Neuronal stem cell (in vitro differentiated cells): ENCODE data around the gene PARD3B.
A peak's percentile ranks its signal among the peaks of the same experiment; 100 is the strongest.

Source experiments
- DNase-seq: peaks from one replicate; pipeline ENCODE4 v3.0.0-alpha.2; 2013; ENCODE audit warnings: low spot score
- H2AFZ ChIP-seq: one replicate; pipeline ENCODE4 v1.6.1; 2013; ENCODE audit warnings: mild to moderate bottlenecking, low read length, inconsistent platforms
- H2AK5ac ChIP-seq: 2 replicates; pipeline ENCODE4 v1.6.1; 2013; ENCODE audit warnings: low read depth, mild to moderate bottlenecking, inconsistent platforms, low read length, moderate library complexity, mixed read lengths
- H2BK120ac ChIP-seq: 2 replicates; pipeline ENCODE4 v1.6.1; 2013; ENCODE audit warnings: low read depth, mild to moderate bottlenecking, inconsistent platforms, low read length, moderate library complexity, mixed read lengths
- H2BK12ac ChIP-seq: one replicate; pipeline ENCODE4 v1.6.1; 2013; ENCODE audit warnings: low read length, inconsistent platforms
- H2BK15ac ChIP-seq: 2 replicates; pipeline ENCODE4 v1.6.1; 2013; ENCODE audit warnings: mild to moderate bottlenecking, low read length, inconsistent platforms, mixed read lengths
- H2BK5ac ChIP-seq: one replicate; pipeline ENCODE4 v1.6.1; 2013; ENCODE audit warnings: inconsistent platforms, mild to moderate bottlenecking, low read length, moderate library complexity
- H3K14ac ChIP-seq: one replicate; pipeline ENCODE4 v1.6.1; 2013; ENCODE audit warnings: low read length, inconsistent platforms
- H3K18ac ChIP-seq: 2 replicates; pipeline ENCODE4 v1.6.1; 2013; ENCODE audit warnings: low read length, inconsistent platforms
- H3K23ac ChIP-seq: 2 replicates; pipeline ENCODE4 v1.6.1; 2013; ENCODE audit warnings: low read depth, mild to moderate bottlenecking, mixed read lengths, low read length, inconsistent platforms; ENCODE audit not compliant: poor library complexity
- H3K27ac ChIP-seq: replicated peaks from 3 replicates; pipeline ENCODE4 v1.5.1; 2013; ENCODE audit warnings: low read length, inconsistent platforms
- H3K27me3 ChIP-seq, 3 experiments: 2 replicates each; pipeline ENCODE4 v1.6.1; 2013; ENCODE audit warnings: low read length in 3 of 3, mild to moderate bottlenecking in 2 of 3, inconsistent platforms in 1 of 3, low read depth in 1 of 3, mixed read lengths in 1 of 3, moderate library complexity in 1 of 3; ENCODE audit not compliant: control insufficient read depth in 3 of 3, insufficient read depth in 3 of 3
- H3K36me3 ChIP-seq, 2 donors: replicated peaks in 1 of 2; 2 replicates each; pipeline ENCODE4 v1.6.1; 2013; ENCODE audit warnings: low read length in 2 of 2; ENCODE audit not compliant: control insufficient read depth in 2 of 2, insufficient read depth in 2 of 2
- H3K4ac ChIP-seq: 2 replicates; pipeline ENCODE4 v1.6.1; 2013; ENCODE audit warnings: inconsistent platforms, mild to moderate bottlenecking, low read length, moderate library complexity
- H3K4me1 ChIP-seq, 2 donors: 1 replicate in 1 of 2; 2 replicates in 1 of 2; pipeline ENCODE4 v1.6.1; 2013; ENCODE audit warnings: low read length in 2 of 2, low read depth in 1 of 2; ENCODE audit not compliant: control insufficient read depth in 2 of 2, insufficient read depth in 1 of 2
- H3K4me2 ChIP-seq: one replicate; pipeline ENCODE4 v1.6.1; 2013; ENCODE audit warnings: mild to moderate bottlenecking, low read length, inconsistent platforms; ENCODE audit not compliant: insufficient read depth, poor library complexity, severe bottlenecking
- H3K4me3 ChIP-seq, 2 donors: 2 replicates each; pipeline ENCODE4 v1.5.1; 2013; ENCODE audit warnings: low read length in 2 of 2, mild to moderate bottlenecking in 2 of 2, inconsistent platforms in 1 of 2, moderate library complexity in 1 of 2
- H3K79me1 ChIP-seq: one replicate; pipeline ENCODE4 v1.6.1; 2013; ENCODE audit warnings: low read depth, mild to moderate bottlenecking, inconsistent platforms, low read length, moderate library complexity
- H3K9ac ChIP-seq: one replicate; pipeline ENCODE4 v1.6.1; 2013; ENCODE audit warnings: mild to moderate bottlenecking, low read depth, low read length, inconsistent platforms; ENCODE audit not compliant: poor library complexity
- H3K9me3 ChIP-seq, 2 donors: replicated peaks in 1 of 2; 2 replicates each; pipeline versions ENCODE3 to v1.6.1; 2013; ENCODE audit warnings: low read length in 2 of 2, mild to moderate bottlenecking in 2 of 2, inconsistent platforms in 1 of 2, low read depth in 1 of 2, mixed read lengths in 1 of 2, moderate library complexity in 1 of 2; ENCODE audit not compliant: control insufficient read depth in 2 of 2, insufficient read depth in 1 of 2
- H4K8ac ChIP-seq: one replicate; pipeline ENCODE4 v1.6.1; 2013; ENCODE audit warnings: low read depth, mild to moderate bottlenecking, inconsistent platforms, low read length, moderate library complexity
- H4K91ac ChIP-seq: one replicate; pipeline ENCODE4 v1.6.1; 2013; ENCODE audit warnings: low read length, low read depth, mild to moderate bottlenecking, inconsistent platforms; ENCODE audit not compliant: poor library complexity
- WGBS, 2 donors: extraction: QIAGEN DNeasy Blood & Tissue Kit; methylation state at CpG; one replicate each; pipeline ENCODE4 v1.1.7; 2013; ENCODE audit warnings: missing lambda C conversion rate in 2 of 2, mixed read lengths in 1 of 2; ENCODE audit not compliant: insufficient read length in 2 of 2, insufficient replicate concordance in 1 of 2; ENCODE audit errors: extremely low coverage in 2 of 2; 5-methylcytosine and 5-hydroxymethylcytosine counted together

Gene PARD3B

GRCh38 chr2:205041472-205042130, 496.3 kb downstream of the PARD3B start:
- no peak overlapping the region for H4K8ac ChIP-seq
- no peak overlapping the region for H4K91ac ChIP-seq
- WGBS, 2 donors: 100% methylated on average over 1 of the region's 5 CpGs; no CpG with 5 or more reads in 1 of the 2 donors
- no peak overlapping the region for H3K23ac ChIP-seq
- H2BK12ac ChIP-seq: no peak overlapping the region
- H3K4ac ChIP-seq: no peak overlapping the region
- H3K14ac ChIP-seq: no peak overlapping the region
- no peak overlapping the region for H2AFZ ChIP-seq
- no peaks in the 10 kb centered on the region for H3K27me3 ChIP-seq
- DNase-seq: no peak
- no peak overlapping the region for H2BK120ac ChIP-seq
- H2BK15ac ChIP-seq: no peak overlapping the region
- no peaks in the 10 kb centered on the region for H3K36me3 ChIP-seq
- no peak overlapping the region for H2AK5ac ChIP-seq
- no peak overlapping the region for H3K4me3 ChIP-seq
- peaks cover 0 to 3% of the 10 kb centered on the region in 2 donors for H3K4me1 ChIP-seq
- no peak overlapping the region for H3K9ac ChIP-seq
- no peaks in the 10 kb centered on the region for H3K79me1 ChIP-seq
- no peak overlapping the region for H3K18ac ChIP-seq
- no peak overlapping the region for H2BK5ac ChIP-seq
- H3K27ac ChIP-seq: no peak overlapping the region
- H3K9me3 ChIP-seq: peaks cover 0 to 3% of the 10 kb centered on the region in 2 donors
- no peak overlapping the region for H3K4me2 ChIP-seq

DNA sequence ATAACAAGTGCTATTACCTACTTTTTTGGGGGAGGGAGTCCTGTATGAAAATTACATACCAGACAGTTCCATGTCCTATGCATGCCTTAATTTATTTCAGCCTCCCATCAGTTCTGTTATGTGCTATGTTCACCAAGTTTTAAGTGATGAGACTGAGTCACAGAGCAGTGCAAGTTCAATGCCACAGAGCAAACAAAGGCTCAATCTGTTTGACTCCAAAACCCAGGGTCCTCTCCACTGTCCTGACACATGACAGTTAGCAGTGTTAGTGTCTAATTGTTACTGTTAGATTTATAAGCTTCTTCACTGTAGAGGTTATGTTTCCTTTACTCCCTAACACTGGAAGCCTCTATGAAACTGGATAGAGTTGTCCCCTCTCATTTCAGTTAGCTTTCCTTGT, 498.0 kb downstream of the PARD3B start:
- Histone ChIP-seq H3K79me1 (no peaks in the 10 kb centered on the region), H3K9ac (no peak overlapping the region), H3K4me1 (peaks cover 3 to 12% of the 10 kb centered on the region in 2 donors), H2AK5ac (no peak overlapping the region), H2BK120ac (no peak overlapping the region), H4K8ac (no peak overlapping the region), H3K4me3 (no peak overlapping the region), H3K9me3 (peaks cover 0 to 3% of the 10 kb centered on the region in 2 donors), H2BK12ac (no peak overlapping the region), H3K23ac (no peak overlapping the region), H3K4ac (no peak overlapping the region), H2AFZ (no peak overlapping the region), H2BK15ac (no peak overlapping the region), H3K18ac (no peak overlapping the region), H4K91ac (no peak overlapping the region), H3K36me3 (no peaks in the 10 kb centered on the region), H3K27me3 (no peaks in the 10 kb centered on the region), H3K27ac (no peak overlapping the region), H3K14ac (no peak overlapping the region), H3K4me2 (no peak overlapping the region), H2BK5ac (no peak overlapping the region)
- no peak for DNase-seq

DNA sequence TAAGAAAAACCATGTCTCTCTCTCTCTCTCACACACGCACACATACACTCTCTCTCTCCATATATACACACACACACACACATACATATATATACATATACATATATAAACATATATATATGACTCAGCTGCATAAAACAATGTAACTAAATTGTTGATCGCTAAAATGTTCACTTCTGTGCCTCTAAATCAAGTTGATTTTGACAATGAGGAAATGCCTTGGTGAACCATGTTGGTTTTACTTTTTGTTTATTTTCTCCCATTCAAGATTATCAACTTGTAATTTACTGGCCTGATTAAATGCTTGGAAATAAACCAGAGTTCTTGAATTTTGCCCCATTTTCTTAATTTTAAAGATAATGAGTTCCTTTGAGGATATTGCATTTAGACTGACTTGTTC, 500.4 kb downstream of the PARD3B start:
- H2BK12ac ChIP-seq: no peak overlapping the region
- no peak overlapping the region for H3K14ac ChIP-seq
- H4K8ac ChIP-seq: no peak overlapping the region
- H2BK15ac ChIP-seq: no peak overlapping the region
- H3K4me3 ChIP-seq: no peak overlapping the region
- H3K23ac ChIP-seq: no peak overlapping the region
- H2BK120ac ChIP-seq: no peak overlapping the region
- H2AK5ac ChIP-seq: no peak overlapping the region
- WGBS, 2 donors: 100% methylated on average over 1 of the region's 2 CpGs
- H3K4me2 ChIP-seq: no peak overlapping the region
- H3K9me3 ChIP-seq: peaks cover 0 to 10% of the 10 kb centered on the region in 2 donors
- H3K4ac ChIP-seq: no peak overlapping the region
- H3K27ac ChIP-seq: no peak overlapping the region
- H3K9ac ChIP-seq: no peak overlapping the region
- H3K18ac ChIP-seq: no peak overlapping the region
- no peak overlapping the region for H2AFZ ChIP-seq
- H4K91ac ChIP-seq: no peak overlapping the region
- H3K27me3 ChIP-seq: peaks cover 0 to 3% (median 0%) of the 10 kb centered on the region in 3 experiments
- H3K79me1 ChIP-seq: no peaks in the 10 kb centered on the region
- H3K4me1 ChIP-seq: peaks cover 3 to 12% of the 10 kb centered on the region in 2 donors
- H3K36me3 ChIP-seq: no peaks in the 10 kb centered on the region
- no peak for DNase-seq
- no peak overlapping the region for H2BK5ac ChIP-seq

GRCh38 chr2:205047273-205047839, 502.1 kb downstream of the PARD3B start:
- H2BK15ac ChIP-seq: no peak overlapping the region
- no peak overlapping the region for H3K4ac ChIP-seq
- no peak overlapping the region for H4K8ac ChIP-seq
- H4K91ac ChIP-seq: no peak overlapping the region
- H3K14ac ChIP-seq: no peak overlapping the region
- peaks cover 3 to 12% of the 10 kb centered on the region in 2 donors for H3K4me1 ChIP-seq
- H3K4me2 ChIP-seq: no peak overlapping the region
- H3K9ac ChIP-seq: no peak overlapping the region
- no peak overlapping the region for H2AFZ ChIP-seq
- no peak overlapping the region for H2BK5ac ChIP-seq
- H2BK120ac ChIP-seq: no peak overlapping the region
- H3K23ac ChIP-seq: no peak overlapping the region
- no peak overlapping the region for H2BK12ac ChIP-seq
- H2AK5ac ChIP-seq: no peak overlapping the region
- no peak overlapping the region for H3K4me3 ChIP-seq
- no peak overlapping the region for H3K27ac ChIP-seq
- DNase-seq: peak; percentile 72
- no CpG with 5 or more reads among the region's 1 CpG for WGBS, 2 donors
- H3K79me1 ChIP-seq: no peaks in the 10 kb centered on the region
- H3K27me3 ChIP-seq: peaks cover 0 to 3% (median 0%) of the 10 kb centered on the region in 3 experiments
- H3K18ac ChIP-seq: no peak overlapping the region
- H3K9me3 ChIP-seq: peaks cover 0 to 10% of the 10 kb centered on the region in 2 donors
- no peaks in the 10 kb centered on the region for H3K36me3 ChIP-seq
